Left lobe of liver (tissue), 2 donors: ENCODE results near the gene SCRT2. TPM values are rescaled to one million over a fixed set of nuclear protein-coding genes. Genes with fewer than 3 reads are reported as not detected.
"Not testable (repeated sequence)": the region's sequence is repeated elsewhere in the genome, so short reads cannot be mapped to it uniquely, and the experiment has no call there.

ENCODE experiments used
- ATAC-seq: fragments of 200-7000 bp; cut with Tn5 transposase; one replicate; pipeline ENCODE4 v1.9.1; 2020; ENCODE audit warnings: mild to moderate bottlenecking, moderate library complexity
- DNase-seq: peaks from one replicate; pipeline ENCODE4 v3.0.0-alpha.2; 2020; ENCODE audit warnings: low spot score
- total RNA-seq: library from RNA; stranded (reverse); gene quantifications from one replicate; pipeline ENCODE4 v1.2.1, GENCODE V29; 2021
- donor health status: DM: no; HTN: no; CAD: no; lungs with moderate emphysema.
- donor health status: DM: no; HTN: yes; CAD: no.

Gene SCRT2
- total RNA-seq, 1 donor from 2014 or later: not detected

- peak; percentile 55 for DNase-seq
These were observed 26.0 kb upstream of the SCRT2 start for GRCh38 chr20:701401-702129.

GRCh38 chr20:699811-700338, 24.3 kb upstream of the SCRT2 start:
- peak; percentile 96 for ATAC-seq
- DNase-seq: peak; percentile 96

More at GRCh38 chr20:701401-702129, 26.0 kb upstream of the SCRT2 start:
- peak; percentile 26 for ATAC-seq

DNA sequence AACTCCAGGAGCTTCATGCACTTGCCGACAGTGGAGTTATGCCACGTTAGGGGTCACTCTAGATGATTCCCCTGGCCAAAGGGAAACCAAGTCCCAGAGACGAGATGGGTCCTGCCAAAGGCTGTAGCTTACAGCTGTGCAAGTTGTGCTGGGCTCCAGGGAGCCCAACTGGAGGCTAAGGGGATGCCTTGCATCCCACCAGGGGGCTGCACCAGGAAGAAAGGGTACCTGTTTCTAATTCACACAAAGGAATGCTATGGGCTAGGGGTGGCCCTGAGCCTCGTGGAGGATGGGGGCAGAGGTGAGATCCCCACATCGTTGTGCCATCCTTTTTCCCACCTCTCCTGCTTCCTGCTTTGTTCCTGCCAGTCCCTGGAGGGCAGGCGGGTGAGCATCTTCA, 23.7 kb upstream of the SCRT2 start:
- DNase-seq (no peak), ATAC-seq (no peak)

DNA sequence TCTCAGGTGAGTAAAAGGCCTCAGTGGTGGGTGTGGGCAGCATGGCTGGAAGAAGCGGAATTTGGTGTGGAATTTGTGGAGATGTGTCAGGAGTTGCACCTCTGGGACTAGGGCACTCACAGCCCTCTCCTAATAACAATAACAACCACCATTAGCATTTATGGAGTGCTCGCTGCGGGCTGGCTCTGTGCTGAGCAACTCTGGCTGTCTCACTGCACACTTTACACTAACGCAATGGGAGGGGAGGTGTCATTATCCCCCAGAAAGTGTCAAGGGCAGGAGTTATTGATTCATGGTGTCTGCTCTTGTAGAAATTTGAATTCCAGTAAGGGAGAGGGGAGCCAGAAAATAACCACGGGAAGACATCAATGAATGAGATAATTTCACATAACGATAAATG, 22.7 kb upstream of the SCRT2 start:
- DNase-seq (no peak), ATAC-seq (no peak)

GRCh38 chr20:697826-698225, 22.2 kb upstream of the SCRT2 start:
- DNase-seq (no peak), ATAC-seq (no peak)

DNA sequence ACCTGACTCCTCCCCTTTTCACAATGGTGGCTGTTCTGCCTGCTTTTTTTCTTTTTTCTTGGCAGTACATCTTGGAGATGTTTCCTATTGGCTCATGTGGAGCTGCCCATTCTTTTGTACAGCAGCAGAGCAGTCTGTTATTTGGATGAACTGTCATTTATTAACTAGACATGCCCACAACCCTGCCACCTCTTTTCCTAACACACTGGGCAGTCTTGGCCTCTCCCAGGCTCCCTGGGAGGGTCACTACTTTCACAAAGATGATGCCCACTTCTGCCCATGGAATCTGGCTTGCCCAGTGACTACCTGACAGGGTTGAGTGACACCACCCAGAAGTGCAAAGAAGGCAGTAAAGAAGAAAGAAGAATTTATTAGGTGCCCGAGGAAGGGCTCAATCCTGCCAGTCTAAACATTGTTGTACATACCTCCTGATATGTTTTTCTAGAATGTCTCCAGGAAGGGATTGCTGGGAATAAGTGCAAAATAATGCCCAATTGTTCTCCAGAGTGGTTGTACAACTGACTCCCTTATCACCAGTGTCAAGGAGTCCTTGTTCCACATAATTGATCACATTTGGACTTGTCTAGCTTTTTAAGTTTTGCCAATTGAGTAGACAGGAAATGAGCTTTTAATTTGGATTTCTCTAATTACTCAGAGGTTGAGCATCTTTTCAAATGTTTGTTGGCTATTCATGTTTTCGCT, 19.7 kb upstream of the SCRT2 start:
- ATAC-seq (peak; percentile 56), DNase-seq (no peak)

GRCh38 chr20:694496-694895, 18.9 kb upstream of the SCRT2 start:
- ATAC-seq (no peak), DNase-seq (no peak)

DNA sequence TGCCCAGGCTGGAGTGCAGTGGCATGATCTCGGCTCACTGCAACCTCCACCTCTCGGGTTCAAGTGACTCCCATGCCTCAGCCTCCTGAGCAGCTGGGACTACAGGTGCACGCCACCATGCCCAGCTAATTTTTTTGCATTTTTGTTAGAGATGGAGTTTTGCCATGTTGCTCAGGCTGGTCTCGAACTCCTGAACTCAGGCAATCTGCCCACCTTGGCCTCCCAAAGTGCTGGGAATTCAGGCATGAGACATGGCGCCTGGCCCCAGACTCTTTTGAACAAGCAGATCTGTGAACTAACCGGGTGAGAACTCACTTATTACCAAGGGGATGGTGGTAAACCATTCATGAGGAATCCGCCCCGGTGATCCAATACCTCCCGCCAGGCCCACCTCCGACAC, 18.2 kb upstream of the SCRT2 start:
- ATAC-seq, DNase-seq: not testable (repeated sequence)

DNA sequence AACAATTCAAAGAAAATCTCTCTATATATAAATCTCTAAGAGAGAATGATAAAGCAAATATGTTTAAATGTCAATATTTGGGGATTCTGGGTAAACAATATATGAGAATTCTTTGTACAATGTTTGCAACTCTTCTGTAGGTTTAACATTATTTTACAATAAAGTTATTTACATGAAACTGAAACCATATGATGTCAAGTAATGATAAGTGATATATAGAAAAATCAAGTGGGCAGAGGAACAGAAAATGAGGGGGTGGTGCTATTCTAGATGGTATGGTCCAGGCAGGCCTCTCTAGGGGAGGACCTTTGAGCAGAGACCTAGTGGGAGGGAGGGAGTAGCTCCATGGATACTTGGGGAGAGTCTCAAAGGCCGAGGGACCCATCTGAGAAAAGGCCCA, 16.4 kb upstream of the SCRT2 start:
- no peak for DNase-seq
- no peak for ATAC-seq

- ATAC-seq (no peak), DNase-seq (no peak)
These were observed 14.3 kb upstream of the SCRT2 start for GRCh38 chr20:689947-690346.

- ATAC-seq (no peak), DNase-seq (no peak)
These were observed 13.7 kb upstream of the SCRT2 start for GRCh38 chr20:689348-689747.

DNA sequence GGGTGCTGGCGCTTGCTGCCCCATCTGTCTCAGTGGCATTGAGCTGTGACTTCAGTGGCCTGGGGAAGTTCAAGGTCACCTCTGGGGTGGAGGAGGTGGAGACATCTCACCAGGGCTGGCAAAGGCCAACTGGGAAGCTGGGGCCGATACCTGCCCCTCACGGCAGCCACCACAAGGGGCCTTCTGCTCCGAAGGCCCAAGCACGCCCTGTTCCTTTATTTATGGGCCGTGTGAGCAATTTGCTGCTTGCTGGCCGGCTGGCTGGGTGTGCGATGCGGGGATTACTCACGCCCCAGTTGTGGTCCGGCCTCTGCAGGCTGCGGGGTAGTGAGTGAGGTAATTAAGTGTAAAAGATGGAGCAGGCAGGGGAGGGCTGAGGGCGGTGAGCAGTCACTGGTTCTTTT, 13.2 kb upstream of the SCRT2 start:
- DNase-seq: no peak
- ATAC-seq: no peak

DNA sequence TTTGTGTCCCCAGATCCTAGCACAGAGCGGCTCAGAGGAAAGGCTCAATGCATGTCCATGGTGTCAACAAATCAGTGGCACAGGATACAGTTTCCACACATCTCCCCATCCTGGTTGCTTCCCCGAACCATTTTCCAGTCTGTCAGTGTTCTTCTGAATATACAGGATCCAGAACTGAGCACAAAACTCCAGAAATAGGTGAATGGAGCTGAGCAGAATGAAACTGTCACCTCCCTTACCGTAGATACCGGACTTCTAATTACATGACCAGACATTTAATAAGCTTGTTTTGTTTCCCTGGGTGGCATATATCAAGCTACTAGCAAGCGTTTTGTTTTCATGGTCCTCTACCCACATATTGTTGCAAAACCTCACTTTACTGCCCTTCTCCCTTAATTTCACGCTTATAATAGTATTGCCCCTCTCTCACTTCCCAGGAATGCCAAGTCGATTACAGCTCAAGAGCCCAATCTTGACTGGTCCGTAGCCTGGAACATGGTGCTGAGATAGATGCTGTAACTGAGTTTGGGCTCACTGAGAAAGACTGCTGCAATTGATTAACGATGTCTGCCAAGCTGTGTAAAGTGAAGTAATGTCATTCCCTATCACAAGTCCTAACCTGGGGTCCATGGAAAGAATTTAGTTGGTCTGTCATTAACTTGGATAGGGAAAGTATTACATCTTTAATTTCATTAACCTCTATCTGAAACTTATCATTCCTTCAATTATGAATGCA, 12.0 kb upstream of the SCRT2 start:
- DNase-seq: no peak
- no peak for ATAC-seq

GRCh38 chr20:684676-685319, 9.2 kb upstream of the SCRT2 start:
- no peak for ATAC-seq
- DNase-seq: no peak

GRCh38 chr20:682123-682522, 6.5 kb upstream of the SCRT2 start:
- no peak for ATAC-seq
- no peak for DNase-seq

- ATAC-seq (no peak), DNase-seq (no peak)
These were observed 5.1 kb upstream of the SCRT2 start for GRCh38 chr20:680638-681187.

GRCh38 chr20:677957-678356, 2.4 kb upstream of the SCRT2 start:
- no peak for DNase-seq
- ATAC-seq: no peak

- DNase-seq: no peak
- ATAC-seq: no peak
These were observed 1.4 kb upstream of the SCRT2 start for GRCh38 chr20:676967-677366.

GRCh38 chr20:676315-676937, 824 bp upstream of the SCRT2 start:
- DNase-seq (no peak), ATAC-seq (no peak)

DNA sequence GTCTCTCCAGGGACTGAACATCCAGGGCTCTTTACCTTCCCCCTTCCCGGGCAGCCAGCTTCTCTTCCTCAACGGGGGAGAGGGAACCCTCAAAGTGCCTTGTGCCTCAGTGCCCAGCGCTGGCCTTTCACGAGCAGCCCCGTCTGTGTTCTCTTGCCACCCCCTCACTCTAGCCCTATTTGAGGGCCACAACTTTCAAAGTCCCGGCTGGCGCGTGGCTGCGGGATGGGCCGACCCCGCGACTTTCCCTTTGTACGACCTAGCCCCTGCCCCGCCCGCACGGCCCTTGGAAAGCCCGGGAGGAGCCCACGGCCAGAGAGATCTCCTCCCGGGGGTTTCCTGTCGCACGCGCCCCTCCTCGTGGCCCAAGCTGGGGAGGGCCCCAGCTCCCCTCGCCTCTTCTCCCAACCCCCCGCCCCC, 559 bp downstream of the SCRT2 start:
- no peak for ATAC-seq

More for the DNA sequence above, 559 bp downstream of the SCRT2 start:
- no peak for DNase-seq
